HG03565 (cell line): ENCODE data around the gene IMMP2L.

ENCODE experiments used
- ATAC-seq: cut with Tn5 transposase; IDR thresholded peaks from one replicate; pipeline ENCODE4 v1.9.1; 2021; ENCODE audit warnings: mild to moderate bottlenecking, moderate library complexity; ENCODE audit not compliant: unreplicated experiment

IMMP2L gene

GRCh38 chr7:111018960-111019736 lies 543.1 kb downstream of the IMMP2L start:
- no peak for ATAC-seq

GRCh38 chr7:111018447-111018846 lies 543.8 kb downstream of the IMMP2L start:
- ATAC-seq: no peak

GRCh38 chr7:111014079-111014478 lies 548.2 kb downstream of the IMMP2L start:
- no peak for ATAC-seq

DNA sequence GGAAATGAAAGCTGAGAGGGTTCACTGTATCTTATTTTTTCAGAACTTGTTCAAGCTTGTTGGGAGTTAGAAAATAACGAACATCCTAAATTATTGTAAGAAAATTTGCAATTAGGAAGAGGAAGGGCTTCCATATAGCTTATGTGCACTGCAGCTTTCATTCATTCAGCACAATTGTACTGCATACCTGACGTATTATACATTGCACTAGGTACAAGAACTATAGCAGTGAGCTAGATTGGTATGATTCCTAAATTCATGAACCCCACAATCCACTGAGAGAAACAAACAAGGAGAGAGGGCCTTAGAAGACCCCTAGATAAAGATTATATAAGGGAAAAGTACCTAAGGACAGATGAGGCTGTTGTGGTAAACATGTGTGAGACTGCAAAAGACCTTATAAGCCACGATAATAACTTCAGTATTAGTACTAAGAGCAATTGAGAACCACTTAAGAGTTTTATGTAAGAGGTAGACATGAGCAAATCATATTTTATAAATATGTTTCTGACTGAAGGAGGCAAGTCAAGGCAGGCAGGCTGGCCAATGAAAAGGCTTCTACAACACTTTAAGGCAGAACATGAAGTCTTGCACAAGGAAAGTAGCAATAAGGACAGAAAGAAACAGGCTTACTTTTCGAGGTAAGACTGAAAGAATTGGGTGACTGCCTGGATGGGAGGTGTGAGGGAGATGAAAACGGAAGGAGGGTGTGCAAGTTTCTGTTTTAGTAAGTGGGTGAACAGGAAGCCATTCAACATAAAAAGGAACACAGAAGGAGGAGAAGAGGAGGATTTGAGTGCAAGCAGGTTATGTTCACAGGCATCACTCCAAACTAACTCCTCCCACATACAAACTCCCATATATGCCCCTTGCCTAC lies 549.3 kb downstream of the IMMP2L start:
- ATAC-seq: peak; percentile 95

DNA sequence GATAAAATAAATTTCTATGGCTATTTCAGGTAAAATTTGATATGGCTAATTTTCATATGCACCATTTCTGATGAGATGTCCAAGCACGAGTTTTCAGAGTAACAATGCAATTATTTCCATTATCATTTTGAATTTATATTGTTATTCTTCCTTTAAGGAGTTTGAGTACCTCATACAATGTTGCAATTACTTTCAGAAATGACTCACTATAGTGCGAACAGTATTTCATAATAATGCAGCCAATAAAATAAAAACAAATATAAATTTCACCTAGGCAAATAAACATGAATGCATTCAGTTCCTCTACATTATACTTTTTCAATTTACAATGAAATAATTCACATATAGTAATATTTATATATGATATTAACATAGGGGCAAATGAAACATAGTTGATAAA lies 550.1 kb downstream of the IMMP2L start:
- ATAC-seq: no peak

DNA sequence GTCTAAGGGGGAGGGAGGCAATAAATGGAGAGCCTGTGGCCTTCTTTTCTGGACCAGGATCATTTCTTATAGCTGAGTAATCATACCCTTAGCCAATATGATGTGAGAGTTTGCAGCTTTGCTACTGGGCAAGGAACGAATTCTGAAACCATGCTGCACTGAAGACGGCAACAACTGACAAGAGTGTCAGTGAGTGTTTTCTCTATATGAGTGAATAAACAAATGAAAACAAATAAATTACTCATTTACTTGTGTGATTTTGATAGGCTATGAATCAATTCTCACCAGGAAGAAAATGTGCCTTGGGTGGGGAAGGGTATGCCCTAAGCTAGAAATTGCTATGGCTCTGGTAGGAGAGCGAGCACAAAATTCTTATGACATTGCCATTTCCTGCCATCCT lies 550.8 kb downstream of the IMMP2L start:
- no peak for ATAC-seq

- no peak for ATAC-seq
These were observed 551.5 kb downstream of the IMMP2L start for GRCh38 chr7:111010798-111011197.

- ATAC-seq: no peak
These were observed 552.7 kb downstream of the IMMP2L start for GRCh38 chr7:111009526-111010040.

DNA sequence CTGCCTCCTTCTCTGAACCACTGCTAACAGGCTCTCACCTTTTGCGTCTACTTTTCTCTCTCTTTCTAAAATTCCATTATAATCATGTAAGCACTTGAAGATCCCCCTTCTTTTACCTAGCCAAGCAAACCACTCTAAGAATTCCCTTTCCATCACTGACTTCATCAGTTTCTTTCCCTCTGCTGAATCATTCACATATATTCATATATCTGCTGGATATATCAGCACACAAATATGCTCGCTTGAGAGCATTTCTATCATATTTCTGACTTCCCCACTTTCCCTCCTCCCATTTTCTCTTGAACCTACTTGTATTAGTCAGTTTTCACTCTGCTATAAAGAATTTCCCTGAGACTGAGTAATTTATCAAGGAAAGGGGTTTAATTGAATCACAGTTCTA lies 555.6 kb downstream of the IMMP2L start:
- no peak for ATAC-seq

DNA sequence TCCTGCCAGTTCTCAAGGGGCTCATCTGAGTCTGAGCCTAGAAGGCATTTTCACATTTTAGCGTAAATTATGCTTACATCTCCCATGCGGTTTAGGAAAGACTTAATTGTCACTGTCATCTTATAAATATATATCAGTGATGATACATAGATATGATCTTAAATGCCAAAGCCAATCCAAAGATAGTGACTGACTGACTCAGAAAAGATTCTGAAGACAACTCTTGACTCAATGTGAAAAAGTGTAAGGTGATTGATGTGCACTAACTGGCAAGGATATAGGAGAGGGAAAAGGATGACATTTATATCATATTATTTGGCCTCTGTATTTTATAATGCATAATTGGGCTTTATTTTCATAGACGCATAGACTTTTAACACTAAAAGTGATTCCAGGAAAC lies 556.3 kb downstream of the IMMP2L start:
- ATAC-seq: no peak

DNA sequence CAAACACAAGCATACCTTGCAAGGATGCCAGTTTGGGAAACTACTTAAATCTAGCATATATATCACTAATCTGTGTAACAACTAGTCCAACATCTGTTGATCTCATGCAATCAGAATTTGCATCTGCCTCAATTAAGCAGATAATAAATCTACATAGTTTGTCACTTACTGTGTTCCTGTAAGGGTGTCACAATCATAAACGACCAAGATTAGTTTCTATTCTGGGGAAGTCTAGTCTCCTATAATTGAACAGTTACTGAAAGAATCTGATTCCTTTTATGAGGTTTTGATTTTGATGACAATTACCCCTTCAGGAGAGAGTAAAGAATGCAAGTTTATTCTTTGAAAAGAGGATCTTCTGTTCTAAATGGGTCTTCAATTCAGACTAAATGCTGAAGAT lies 556.8 kb downstream of the IMMP2L start:
- no peak for ATAC-seq

GRCh38 chr7:111004310-111004901 lies 557.9 kb downstream of the IMMP2L start:
- ATAC-seq: no peak

GRCh38 chr7:111003883-111004282 lies 558.4 kb downstream of the IMMP2L start:
- ATAC-seq: no peak

GRCh38 chr7:110994028-110994967 lies 568.0 kb downstream of the IMMP2L start:
- ATAC-seq: no peak

GRCh38 chr7:110988890-110989501 lies 573.3 kb downstream of the IMMP2L start:
- ATAC-seq: no peak

DNA sequence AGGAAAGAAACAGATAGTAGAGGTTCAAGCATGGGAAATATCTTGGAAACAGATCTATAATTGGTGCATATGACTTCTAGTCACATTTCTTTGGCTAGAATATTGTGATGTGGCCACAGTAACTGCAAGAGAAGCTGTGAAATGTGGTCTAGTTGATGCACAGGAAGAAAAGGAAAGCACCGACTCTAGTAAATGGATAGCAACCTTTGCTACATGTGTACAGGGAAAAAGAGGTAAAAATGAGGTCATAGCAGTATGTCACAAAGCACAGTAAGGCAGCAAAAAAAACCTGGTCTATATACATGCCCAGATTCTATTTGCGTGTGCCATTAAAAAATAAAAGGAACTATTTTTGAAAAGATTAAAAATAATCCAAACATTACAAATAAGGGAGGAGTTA lies 573.9 kb downstream of the IMMP2L start:
- ATAC-seq: no peak

DNA sequence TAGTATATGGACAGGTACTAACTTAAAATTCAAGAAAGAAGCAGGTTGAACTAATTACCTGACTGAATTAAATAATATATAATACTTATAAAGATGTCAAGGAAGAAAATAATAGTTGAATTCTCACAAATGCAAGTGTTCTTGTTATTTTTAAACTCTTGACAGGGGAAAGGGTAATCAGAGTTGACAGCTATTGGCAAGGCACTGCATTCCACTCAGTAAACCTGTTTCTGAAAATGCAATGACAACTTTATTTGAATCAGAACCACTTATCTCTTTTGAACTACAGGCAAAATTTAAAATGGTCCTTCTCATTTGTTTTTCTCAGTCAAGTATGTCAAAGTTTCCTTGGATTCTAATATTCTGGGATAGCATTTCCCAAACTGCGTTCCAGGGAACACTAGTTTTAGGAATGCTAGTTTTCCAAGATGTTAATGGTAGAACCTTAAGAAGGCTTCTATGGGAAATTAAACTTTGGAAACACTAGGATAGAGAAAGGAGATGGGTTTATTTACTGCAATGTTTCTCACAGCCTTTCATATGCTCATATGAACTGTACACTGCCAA lies 575.1 kb downstream of the IMMP2L start:
- ATAC-seq: no peak

- ATAC-seq: no peak
These were observed 578.4 kb downstream of the IMMP2L start for GRCh38 chr7:110983822-110984456.

DNA sequence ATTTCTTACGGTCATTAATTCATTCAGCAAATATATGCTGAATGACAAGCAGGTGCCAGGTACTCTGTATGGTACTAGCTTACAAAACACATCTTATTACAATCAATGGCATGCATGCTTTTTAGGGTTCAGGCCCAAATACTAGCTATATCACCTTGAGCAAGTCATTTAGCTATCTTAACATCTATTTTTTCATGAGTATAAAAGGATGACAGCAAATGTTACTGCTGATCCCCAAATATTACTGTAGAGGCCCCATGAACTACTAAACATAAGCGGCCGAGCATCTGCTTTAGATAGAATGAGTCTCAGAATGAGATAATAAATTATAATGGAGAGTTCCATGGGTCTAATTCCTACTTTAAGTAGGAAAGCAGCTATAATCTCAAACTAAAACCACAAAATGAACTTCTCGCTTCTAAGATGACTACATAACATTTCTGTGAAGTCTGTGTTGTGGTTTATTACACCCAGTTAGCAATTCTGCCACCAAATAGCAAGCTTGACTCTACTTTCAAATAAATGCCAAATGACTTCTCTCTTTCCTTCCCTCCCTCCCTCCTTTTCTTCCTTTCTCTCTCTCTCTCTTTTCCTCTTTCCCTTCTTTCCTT lies 585.1 kb downstream of the IMMP2L start:
- ATAC-seq: no peak
